Pulmonary artery endothelial cell (primary cell): ENCODE data around the gene MYADML2. TPM values are rescaled to one million over a fixed set of nuclear protein-coding genes. Genes with fewer than 3 reads are reported as not detected.
"Not testable (repeated sequence)": the region's sequence is repeated elsewhere in the genome, so short reads cannot be mapped to it uniquely, and the experiment has no call there.

Experiments used
- DNase-seq: peaks from one replicate; pipeline ENCODE4 v3.0.0-alpha.2; 2011; ENCODE audit warnings: low read depth, low spot score
- total RNA-seq: library from RNA; depleted of rRNA; stranded (reverse); fragments of >200 nt; gene quantifications from 2 replicates; pipeline ENCODE4 v1.2.3, GENCODE V29; 2014

Gene MYADML2
- total RNA-seq, 1 donor from 2014 or later, result not detected

GRCh38 chr17:81926451-81927151, 20.4 kb downstream of the MYADML2 start:
- peak; percentile 27 for DNase-seq

DNA sequence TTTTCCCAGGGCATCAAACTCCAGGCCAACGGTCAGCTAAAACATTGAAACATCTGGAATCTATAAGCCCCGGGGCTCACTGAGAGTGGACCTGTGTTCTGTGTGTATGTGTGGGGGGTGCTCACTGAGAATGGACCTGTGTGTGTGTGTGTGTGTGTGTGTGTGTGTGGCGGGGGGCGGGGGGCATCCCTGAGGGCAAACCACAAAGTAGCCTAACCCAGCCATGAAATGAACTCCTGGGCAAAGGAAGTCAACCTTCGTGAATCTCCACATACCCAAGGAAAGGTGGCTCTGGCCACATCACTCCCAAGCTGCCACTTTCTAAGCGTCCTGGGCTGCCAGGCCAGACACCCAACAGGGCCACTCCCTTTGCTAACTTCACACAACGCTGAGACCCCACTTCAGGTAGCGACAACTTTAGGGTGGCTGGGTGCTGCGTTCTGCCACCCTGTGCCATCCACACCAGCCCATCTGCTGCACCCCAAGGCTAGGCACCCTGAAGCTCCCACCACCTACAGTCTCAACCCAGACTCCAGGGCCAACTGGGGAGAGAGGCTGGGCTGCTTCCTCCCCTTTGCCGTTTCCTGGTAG, 21.1 kb downstream of the MYADML2 start:
- DNase-seq, result no peak

DNA sequence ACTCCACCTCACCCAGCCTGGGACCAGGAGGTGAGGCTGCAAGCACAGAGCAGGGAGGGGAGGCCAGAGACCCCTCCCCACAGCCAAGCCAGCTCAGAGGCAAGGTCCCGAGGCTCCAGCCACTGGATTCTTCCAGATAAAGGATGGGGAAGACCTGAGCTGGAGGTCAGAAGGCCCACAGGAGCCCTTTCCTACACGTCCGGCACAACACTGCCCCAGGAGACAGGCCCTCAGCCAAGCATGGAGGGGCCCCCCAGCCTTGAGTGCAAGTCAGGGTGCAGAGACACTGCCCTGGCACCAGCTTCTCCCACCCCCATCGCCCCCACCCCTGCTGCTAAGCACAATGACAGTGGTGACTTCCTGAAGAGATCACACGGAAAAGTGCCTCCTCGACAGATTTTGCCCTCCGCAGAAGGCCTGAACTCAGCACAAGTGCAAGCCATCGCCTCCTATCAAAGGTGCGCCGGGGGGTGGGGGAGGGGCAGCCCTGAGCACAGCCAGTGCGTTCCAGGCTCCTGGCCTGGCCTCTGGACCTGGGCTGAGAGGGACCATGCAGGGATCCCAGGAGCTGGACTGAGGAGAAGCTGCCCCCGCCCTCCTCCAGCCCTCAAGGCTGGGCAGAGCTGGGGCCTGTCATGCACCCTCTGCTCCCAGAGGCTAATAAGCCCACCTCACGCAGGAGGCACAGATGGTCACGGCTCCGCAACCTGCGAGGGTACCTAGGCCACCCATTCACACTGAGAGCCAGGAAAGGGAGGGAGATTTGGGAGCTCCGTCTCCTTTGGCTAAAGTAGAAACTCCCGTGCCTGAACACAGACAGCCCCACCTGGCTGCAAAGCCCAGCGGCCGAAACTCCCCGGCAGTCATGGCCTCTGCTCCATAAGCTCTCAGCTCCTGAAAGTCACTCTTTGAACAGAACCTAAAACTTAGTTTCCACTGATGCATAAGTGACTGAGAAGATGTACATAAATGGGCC, 22.2 kb downstream of the MYADML2 start:
- no peak for DNase-seq

GRCh38 chr17:81923302-81924260, 23.5 kb downstream of the MYADML2 start:
- DNase-seq, result no peak

GRCh38 chr17:81922566-81923301, 24.3 kb downstream of the MYADML2 start:
- no peak for DNase-seq

GRCh38 chr17:81921996-81922565, 25.0 kb downstream of the MYADML2 start:
- DNase-seq, result no peak

DNA sequence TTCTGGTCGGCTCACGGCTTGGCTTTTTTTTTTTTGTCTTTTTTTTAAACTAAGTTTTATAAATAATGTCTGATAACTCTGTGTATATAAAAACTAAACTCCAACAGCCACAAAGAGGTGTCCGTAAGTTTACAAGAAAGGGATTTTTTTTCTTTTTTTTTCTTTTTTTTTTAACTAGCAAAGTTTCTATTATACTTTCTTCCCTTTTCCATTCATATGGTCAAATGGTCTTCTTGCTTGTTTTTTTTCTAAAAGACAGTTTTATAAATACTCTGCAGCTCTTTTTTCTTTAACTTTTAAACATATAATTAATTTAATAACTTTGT, 25.5 kb downstream of the MYADML2 start:
- DNase-seq, result no peak

GRCh38 chr17:81920612-81921536, 26.2 kb downstream of the MYADML2 start:
- no peak for DNase-seq

- no peak for DNase-seq
Measured at GRCh38 chr17:81918832-81919545, 28.0 kb downstream of the MYADML2 start.

- DNase-seq, result not testable (repeated sequence)
Measured at GRCh38 chr17:81918333-81918669, 28.7 kb downstream of the MYADML2 start.

DNA sequence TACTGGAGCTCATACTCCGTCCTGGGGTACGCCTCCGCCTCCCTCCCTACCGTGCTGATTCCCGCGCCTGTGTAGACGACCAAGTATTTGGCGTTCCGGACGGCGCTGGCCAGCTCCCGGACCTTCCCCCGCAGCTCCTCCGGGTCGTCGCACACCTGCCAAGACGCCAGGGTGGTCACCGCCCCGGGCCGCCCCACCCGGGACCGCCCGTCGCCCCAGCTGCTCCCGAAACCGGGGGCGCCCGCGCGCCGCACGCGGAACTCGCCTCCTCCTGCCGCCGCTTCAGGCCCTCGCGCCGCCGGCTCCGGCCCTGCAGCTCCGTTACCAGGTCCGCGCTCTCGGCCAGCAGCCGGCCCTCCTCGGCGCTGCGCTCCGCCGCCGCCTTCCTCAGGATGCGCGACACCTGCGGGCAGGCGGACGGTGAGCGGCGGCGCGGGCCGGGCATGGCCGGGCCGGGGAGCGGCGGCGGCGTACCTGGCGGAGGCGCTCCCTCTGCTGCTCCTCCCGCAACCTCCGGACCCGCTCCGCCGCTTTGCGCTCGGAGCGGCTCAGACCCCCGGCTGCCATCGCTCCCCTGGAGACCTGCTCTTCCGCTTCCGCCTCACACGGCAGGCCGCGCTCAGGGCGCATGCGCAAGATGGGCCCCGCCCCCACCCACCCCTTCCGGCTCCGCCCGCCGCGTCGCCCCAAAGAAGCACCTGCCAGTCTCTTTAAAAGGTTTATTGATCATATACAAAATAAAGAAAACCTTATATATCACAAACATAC, 29.3 kb downstream of the MYADML2 start, which contains the start of gene SIRT7:
Gene SIRT7 (minus strand): TSS at position 612 of the 768 bp plus-strand sequence. CDS start 45 bp downstream, at position 567.
- DNase-seq, result no peak

- no peak for DNase-seq
Measured at GRCh38 chr17:81916234-81917001, 30.6 kb downstream of the MYADML2 start.

DNA sequence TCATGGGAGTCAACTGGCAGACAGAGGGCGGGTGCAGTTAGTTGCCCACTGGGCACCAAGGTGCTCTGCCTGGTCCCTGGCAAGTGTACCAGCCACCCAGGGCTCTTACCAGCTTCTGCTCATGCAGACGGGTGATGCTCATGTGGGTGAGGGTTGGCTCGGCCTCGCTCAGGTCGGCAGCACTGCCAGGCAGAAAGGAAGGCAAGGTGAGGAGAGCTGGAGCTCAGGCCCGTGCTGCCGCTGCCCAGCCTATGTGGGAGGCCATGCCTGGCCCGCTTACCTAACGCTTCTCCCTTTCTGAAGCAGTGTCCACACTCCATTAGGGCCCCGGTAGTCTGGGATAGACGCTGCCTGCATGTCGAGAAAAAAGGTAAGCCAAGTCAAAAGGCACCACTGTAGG, 31.7 kb downstream of the MYADML2 start:
- DNase-seq, result no peak

DNA sequence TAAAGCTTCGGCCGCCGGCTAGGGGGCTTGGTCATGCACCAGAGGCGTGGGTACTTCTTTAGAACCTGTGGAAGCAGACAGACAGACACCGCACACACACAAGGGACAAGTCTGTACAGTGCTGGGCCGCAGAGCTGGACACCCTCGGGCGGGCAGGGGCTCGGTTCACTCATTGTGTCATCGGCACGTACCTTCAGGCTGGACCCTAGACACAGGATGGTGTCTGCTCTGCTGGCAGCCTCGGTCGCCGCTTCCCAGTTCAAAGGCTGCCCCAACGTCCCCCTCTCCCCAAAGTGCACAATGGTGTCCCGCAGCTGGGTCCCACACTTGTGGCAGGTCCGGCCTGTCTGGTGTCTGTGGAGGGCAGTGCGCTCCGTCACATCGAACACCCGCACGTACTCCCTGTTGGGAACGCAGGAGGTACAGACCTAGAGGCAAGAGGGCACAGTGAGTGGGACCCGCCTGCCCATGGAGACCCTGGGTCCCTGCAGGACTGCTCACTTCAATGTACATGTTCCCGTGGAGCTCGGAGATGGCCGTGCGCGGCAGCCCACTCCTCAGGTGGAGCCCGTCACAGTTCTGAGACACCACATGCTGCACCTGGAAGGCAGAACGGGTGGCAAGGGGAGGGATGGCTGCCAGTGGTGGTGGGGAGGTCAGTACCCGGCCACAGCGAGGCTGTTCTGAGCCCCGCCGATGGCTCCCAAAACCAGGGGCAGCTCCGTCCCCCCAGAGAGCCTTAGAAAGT, 32.8 kb downstream of the MYADML2 start:
- no peak for DNase-seq

- no peak for DNase-seq
Measured at GRCh38 chr17:81913394-81914102, 33.5 kb downstream of the MYADML2 start.
